ENCODE measurements around the gene TMEM38A.

Gene TMEM38A

GRCh38 chr19:16661480-16662034, 618 bp downstream of the TMEM38A start (continued):
- no peak for TF ChIP-seq ZSCAN18 (tag by site-specific recombination; IDR thresholded peaks at IDR 0.05)
- no peak for TF ChIP-seq ZNF768 (tag by site-specific recombination; IDR thresholded peaks at IDR 0.05)
- TF ChIP-seq ZNF202 (tag by site-specific recombination; IDR thresholded peaks at IDR 0.05; ENCODE audit: borderline replicate concordance): no peak
- TF ChIP-seq HOXA7 (CRISPR knock-in tag; IDR thresholded peaks at IDR 0.05; ENCODE audit: borderline replicate concordance): no peak
- TF ChIP-seq ZNF335 (tag by site-specific recombination; conservative IDR thresholded peaks at IDR 0.05): no peak; the same call in 1 of the 2 replicates
- peak; percentile 48; the same call in 1 of the 2 replicates for TF ChIP-seq GLIS1 (tag by site-specific recombination; IDR thresholded peaks at IDR 0.05)
- TF ChIP-seq, protein P1, sequence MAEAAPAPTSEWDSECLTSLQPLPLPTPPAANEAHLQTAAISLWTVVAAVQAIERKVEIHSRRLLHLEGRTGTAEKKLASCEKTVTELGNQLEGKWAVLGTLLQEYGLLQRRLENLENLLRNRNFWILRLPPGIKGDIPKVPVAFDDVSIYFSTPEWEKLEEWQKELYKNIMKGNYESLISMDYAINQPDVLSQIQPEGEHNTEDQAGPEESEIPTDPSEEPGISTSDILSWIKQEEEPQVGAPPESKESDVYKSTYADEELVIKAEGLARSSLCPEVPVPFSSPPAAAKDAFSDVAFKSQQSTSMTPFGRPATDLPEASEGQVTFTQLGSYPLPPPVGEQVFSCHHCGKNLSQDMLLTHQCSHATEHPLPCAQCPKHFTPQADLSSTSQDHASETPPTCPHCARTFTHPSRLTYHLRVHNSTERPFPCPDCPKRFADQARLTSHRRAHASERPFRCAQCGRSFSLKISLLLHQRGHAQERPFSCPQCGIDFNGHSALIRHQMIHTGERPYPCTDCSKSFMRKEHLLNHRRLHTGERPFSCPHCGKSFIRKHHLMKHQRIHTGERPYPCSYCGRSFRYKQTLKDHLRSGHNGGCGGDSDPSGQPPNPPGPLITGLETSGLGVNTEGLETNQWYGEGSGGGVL (tag by site-specific recombination; IDR thresholded peaks at IDR 0.05): peak; percentile 88
- TF ChIP-seq, protein P2, sequence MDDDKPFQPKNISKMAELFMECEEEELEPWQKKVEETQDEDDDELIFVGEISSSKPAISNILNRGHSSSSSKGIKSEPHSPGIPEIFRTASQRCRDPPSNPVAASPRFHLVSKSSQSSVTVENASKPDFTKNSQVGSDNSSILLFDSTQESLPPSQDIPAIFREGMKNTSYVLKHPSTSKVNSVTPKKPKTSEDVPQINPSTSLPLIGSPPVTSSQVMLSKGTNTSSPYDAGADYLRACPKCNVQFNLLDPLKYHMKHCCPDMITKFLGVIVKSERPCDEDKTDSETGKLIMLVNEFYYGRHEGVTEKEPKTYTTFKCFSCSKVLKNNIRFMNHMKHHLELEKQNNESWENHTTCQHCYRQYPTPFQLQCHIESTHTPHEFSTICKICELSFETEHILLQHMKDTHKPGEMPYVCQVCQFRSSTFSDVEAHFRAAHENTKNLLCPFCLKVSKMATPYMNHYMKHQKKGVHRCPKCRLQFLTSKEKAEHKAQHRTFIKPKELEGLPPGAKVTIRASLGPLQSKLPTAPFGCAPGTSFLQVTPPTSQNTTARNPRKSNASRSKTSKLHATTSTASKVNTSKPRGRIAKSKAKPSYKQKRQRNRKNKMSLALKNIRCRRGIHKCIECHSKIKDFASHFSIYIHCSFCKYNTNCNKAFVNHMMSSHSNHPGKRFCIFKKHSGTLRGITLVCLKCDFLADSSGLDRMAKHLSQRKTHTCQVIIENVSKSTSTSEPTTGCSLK (tag by site-specific recombination; IDR thresholded peaks at IDR 0.05): no peak
- TF ChIP-seq ZNF23 (tag by site-specific recombination; IDR thresholded peaks at IDR 0.05; ENCODE audit: borderline replicate concordance): no peak
- TF ChIP-seq ZNF426 (tag by site-specific recombination; IDR thresholded peaks at IDR 0.05): no peak
- TF ChIP-seq OVOL3 (tag by site-specific recombination; IDR thresholded peaks at IDR 0.05): no peak
- peak; percentile 29; the same call in 1 of the 2 replicates for TF ChIP-seq EGR2 (tag by site-specific recombination; IDR thresholded peaks at IDR 0.05; ENCODE audit: low read depth)
- no peak for TF ChIP-seq ZXDB (tag by site-specific recombination; IDR thresholded peaks at IDR 0.05)
- TF ChIP-seq ZNF391 (tag by site-specific recombination; IDR thresholded peaks at IDR 0.05; ENCODE audit: borderline replicate concordance, low read depth): 0 out of 2 replicates have a peak, but pooled peaks have one; percentile 20
- no peak for TF ChIP-seq TRIM28 (IDR thresholded peaks at IDR 0.05; ENCODE audit: borderline replicate concordance, low read length)
- TF ChIP-seq ZNF302 (tag by site-specific recombination; IDR thresholded peaks at IDR 0.05; ENCODE audit: low read depth): no peak
- TF ChIP-seq, protein P3, sequence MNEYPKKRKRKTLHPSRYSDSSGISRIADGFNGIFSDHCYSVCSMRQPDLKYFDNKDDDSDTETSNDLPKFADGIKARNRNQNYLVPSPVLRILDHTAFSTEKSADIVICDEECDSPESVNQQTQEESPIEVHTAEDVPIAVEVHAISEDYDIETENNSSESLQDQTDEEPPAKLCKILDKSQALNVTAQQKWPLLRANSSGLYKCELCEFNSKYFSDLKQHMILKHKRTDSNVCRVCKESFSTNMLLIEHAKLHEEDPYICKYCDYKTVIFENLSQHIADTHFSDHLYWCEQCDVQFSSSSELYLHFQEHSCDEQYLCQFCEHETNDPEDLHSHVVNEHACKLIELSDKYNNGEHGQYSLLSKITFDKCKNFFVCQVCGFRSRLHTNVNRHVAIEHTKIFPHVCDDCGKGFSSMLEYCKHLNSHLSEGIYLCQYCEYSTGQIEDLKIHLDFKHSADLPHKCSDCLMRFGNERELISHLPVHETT (tag by site-specific recombination; IDR thresholded peaks at IDR 0.05): no peak
- 0 out of 2 replicates have a peak, but pooled peaks have one; percentile 24 for TF ChIP-seq KLF8 (tag by site-specific recombination; IDR thresholded peaks at IDR 0.05)
- no peak for TF ChIP-seq ZNF248 (tag by site-specific recombination; IDR thresholded peaks at IDR 0.05)
- TF ChIP-seq ZNF518A (tag by site-specific recombination; conservative IDR thresholded peaks at IDR 0.05; ENCODE audit: low read depth): no peak
- TF ChIP-seq ZNF561 (tag by site-specific recombination; IDR thresholded peaks at IDR 0.05; ENCODE audit: borderline replicate concordance): no peak
- TF ChIP-seq SP3 (tag by site-specific recombination; IDR thresholded peaks at IDR 0.05): no peak
- TF ChIP-seq ZNF585B (tag by site-specific recombination; IDR thresholded peaks at IDR 0.05): no peak
- no peak for TF ChIP-seq ZNF184 (tag by site-specific recombination; IDR thresholded peaks at IDR 0.05)
- no peak for TF ChIP-seq ZNF404 (tag by site-specific recombination; IDR thresholded peaks at IDR 0.05)
- no peak for TF ChIP-seq ZNF558 (tag by site-specific recombination; IDR thresholded peaks at IDR 0.05)
- TF ChIP-seq ZNF362 (tag by site-specific recombination; IDR thresholded peaks at IDR 0.05): no peak
- no peak for TF ChIP-seq PRDM1 (tag by site-specific recombination; IDR thresholded peaks at IDR 0.05)

Data from HEK293 (cell line).